K562 (cell line): ENCODE data around the gene EGFL7. TPM values are rescaled to one million over a fixed set of nuclear protein-coding genes. Genes with fewer than 3 reads are reported as not detected.

Experiments used
- ARID3A ChIP-seq: IDR thresholded peaks from 2 replicates; pipeline ENCODE4 v1.6.1; 2012; ENCODE audit warnings: low read depth, low read length, improper control_type of control experiment, borderline replicate concordance
- BRF2 ChIP-seq: IDR thresholded peaks from 3 replicates; pipeline ENCODE4 v1.6.1; 2011; ENCODE audit warnings: borderline replicate concordance, mild to moderate bottlenecking; ENCODE audit not compliant: insufficient read length, insufficient read depth
- GATA2 ChIP-seq: sonication (generic); formaldehyde crosslinking; IDR thresholded peaks from 2 replicates; pipeline ENCODE4 v1.4.0; 2020; ENCODE audit warnings: mild to moderate bottlenecking, missing genetic modification reagents
- LEF1 ChIP-seq: fragments of 450-650 bp; IDR thresholded peaks from 2 replicates; pipeline ENCODE4 v1.6.1; 2016; ENCODE audit warnings: mild to moderate bottlenecking
- MEIS2 ChIP-seq: fragments of 450-650 bp; IDR thresholded peaks from 2 replicates; pipeline ENCODE4 v1.6.1; 2014; ENCODE audit warnings: mild to moderate bottlenecking; ENCODE audit not compliant: partially characterized antibody
- NONO ChIP-seq, 2 experiments: fragments of 200-400 bp in 1 of 2; fragments of 450-650 bp in 1 of 2; formaldehyde crosslinking in 1 of 2; IDR thresholded peaks; 2 replicates each; pipeline ENCODE4 v1.6.1; 2017; ENCODE audit warnings: low read depth in 2 of 2, mild to moderate bottlenecking in 2 of 2, moderate library complexity in 2 of 2, low read length in 1 of 2
- PURB ChIP-seq: sonication (generic); formaldehyde crosslinking; IDR thresholded peaks from 2 replicates; pipeline ENCODE4 v1.9.0; 2021; ENCODE audit warnings: low read depth, mild to moderate bottlenecking, missing genetic modification reagents
- RBM15 ChIP-seq: fragments of 200-400 bp; formaldehyde crosslinking; IDR thresholded peaks from 2 replicates; pipeline ENCODE4 v1.6.1; 2018; ENCODE audit warnings: mild to moderate bottlenecking, low read length, moderate library complexity; ENCODE audit not compliant: insufficient read depth
- SLC30A9 ChIP-seq: fragments of 250-450 bp; sonication (Bioruptor Pico); IDR thresholded peaks from 2 replicates; pipeline ENCODE4 v1.8.0; 2022; ENCODE audit warnings: mild to moderate bottlenecking, moderate library complexity
- SNIP1 ChIP-seq: fragments of 450-650 bp; IDR thresholded peaks from 2 replicates; pipeline ENCODE4 v1.7.1; 2017; ENCODE audit warnings: low read depth, mild to moderate bottlenecking
- SRSF1 ChIP-seq: fragments of 200-400 bp; formaldehyde crosslinking; IDR thresholded peaks from 2 replicates; pipeline ENCODE4 v1.6.1; 2017; ENCODE audit warnings: mild to moderate bottlenecking, low read depth, low read length, moderate library complexity
- U2AF2 ChIP-seq: fragments of 200-400 bp; formaldehyde crosslinking; optimal IDR thresholded peaks from 2 replicates; pipeline ENCODE3; 2017; ENCODE audit warnings: low read depth, mild to moderate bottlenecking, low read length
- ZKSCAN1 ChIP-seq: fragments of 150-350 bp; IDR thresholded peaks from 2 replicates; pipeline ENCODE4 v1.6.1; 2016; ENCODE audit warnings: low read depth, low read length
- ZNF212 ChIP-seq: fragments of 450-650 bp; formaldehyde crosslinking; IDR thresholded peaks from 2 replicates; pipeline ENCODE4 v1.4.0; 2020; ENCODE audit warnings: mild to moderate bottlenecking
- ZNF274 ChIP-seq: IDR thresholded peaks from 2 replicates; pipeline ENCODE4 v1.6.1; 2011; ENCODE audit warnings: low read depth, mild to moderate bottlenecking, low read length, moderate library complexity, borderline replicate concordance
- ZNF408 ChIP-seq: fragments of 250-450 bp; sonication (Bioruptor Pico); IDR thresholded peaks from 2 replicates; pipeline ENCODE4 v1.4.0; 2020; ENCODE audit warnings: low read depth, mild to moderate bottlenecking, moderate library complexity
- polyA plus RNA-seq, 8 experiments: library from polyadenylated mRNA; depleted of rRNA in 4 of 8; stranded (reverse) in 5 of 8; unstranded in 3 of 8; fragments of >200 nt; fragmentation: Nextera tagmentation in 2 of 8; fragmentation: Illumina TruSeq in 1 of 8; extraction: Ambion mirVana in 2 of 8; extraction: Trizol in 1 of 8; gene quantifications; 2 replicates each; pipeline versions ENCODE4 v1.2.1 to v1.2.3, GENCODE V29; 2011 to 2014; ENCODE audit warnings: inconsistent platforms in 1 of 8, missing spikeins in 1 of 8
- total RNA-seq, 7 experiments: library from RNA; depleted of rRNA in 6 of 7; stranded (reverse); fragments of >200 nt in 6 of 7; fragmentation: Illumina TruSeq in 2 of 7; extraction: Trizol in 2 of 7; gene quantifications; 2 replicates each; pipeline versions ENCODE4 v1.2.1 to v1.2.3, GENCODE V29; 2011 to 2021; ENCODE audit warnings: low replicate concordance in 1 of 7
- TF ChIP-seq, protein P1 (sequence below): sonication (generic); formaldehyde crosslinking; IDR thresholded peaks from 2 replicates; pipeline ENCODE4 v1.8.0; 2022; ENCODE audit warnings: mild to moderate bottlenecking, low read depth, missing genetic modification reagents
- TF ChIP-seq, protein P2 (sequence below): fragments of 250-450 bp; sonication (Bioruptor Pico); IDR thresholded peaks from 2 replicates; pipeline ENCODE4 v1.4.0; 2020; ENCODE audit warnings: mild to moderate bottlenecking, moderate library complexity
- TF ChIP-seq, protein P3 (sequence below): fragments of 450-650 bp; IDR thresholded peaks from 2 replicates; pipeline ENCODE4 v1.6.1; 2016; ENCODE audit warnings: antibody characterized with exemption

Gene EGFL7
- total and polyA plus RNA-seq, 9 of the 15 experiments (the other 6 are each of a cell fraction or from before 2014, with no cell fraction given) = 1.5 to 286 (median 55.5) TPM

DNA sequence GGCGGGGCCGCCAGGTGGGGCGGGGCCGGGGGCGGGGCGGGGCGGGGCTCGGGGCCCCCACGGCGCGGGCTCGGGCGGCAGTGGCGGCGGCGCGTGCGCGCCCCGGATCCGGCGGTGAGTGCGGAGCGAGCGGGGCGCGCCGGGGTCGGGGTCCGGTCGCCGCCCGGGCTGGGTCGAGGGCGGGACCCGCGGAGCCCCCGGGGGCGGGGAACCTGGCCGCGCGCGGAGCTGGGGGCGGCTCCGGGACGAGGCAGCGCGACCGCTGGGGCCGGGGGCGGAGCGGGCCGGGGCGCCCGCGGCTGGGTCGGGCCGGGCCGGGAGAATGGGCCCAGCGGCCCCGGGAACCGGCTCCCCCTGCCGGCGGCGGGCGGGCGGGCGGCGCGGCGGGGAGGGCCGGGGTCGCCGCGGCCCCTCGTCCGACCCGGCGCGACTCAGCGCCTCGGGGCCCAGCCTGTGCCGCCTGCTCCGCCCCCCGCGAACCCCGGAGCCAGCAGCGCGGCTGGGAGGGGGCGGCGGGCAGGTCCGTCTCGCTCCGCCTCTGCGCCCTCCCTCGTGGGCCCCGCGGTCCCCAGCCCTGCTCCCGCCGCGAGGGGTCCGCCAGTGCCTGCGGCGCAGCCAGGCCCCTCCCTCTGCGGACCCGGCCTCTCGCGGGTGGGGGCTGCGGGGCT is 3.1 kb downstream of the EGFL7 start (continued):
- no peak for TF ChIP-seq ZNF274
- no peak for TF ChIP-seq RBM15
- no peak for TF ChIP-seq MEIS2
- no peak for TF ChIP-seq BRF2
- TF ChIP-seq SLC30A9 (CRISPR knock-in tag) = no peak
- no peak for TF ChIP-seq SNIP1
- TF ChIP-seq, protein P1, sequence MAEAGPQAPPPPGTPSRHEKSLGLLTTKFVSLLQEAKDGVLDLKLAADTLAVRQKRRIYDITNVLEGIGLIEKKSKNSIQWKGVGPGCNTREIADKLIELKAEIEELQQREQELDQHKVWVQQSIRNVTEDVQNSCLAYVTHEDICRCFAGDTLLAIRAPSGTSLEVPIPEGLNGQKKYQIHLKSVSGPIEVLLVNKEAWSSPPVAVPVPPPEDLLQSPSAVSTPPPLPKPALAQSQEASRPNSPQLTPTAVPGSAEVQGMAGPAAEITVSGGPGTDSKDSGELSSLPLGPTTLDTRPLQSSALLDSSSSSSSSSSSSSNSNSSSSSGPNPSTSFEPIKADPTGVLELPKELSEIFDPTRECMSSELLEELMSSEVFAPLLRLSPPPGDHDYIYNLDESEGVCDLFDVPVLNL (CRISPR knock-in tag) = no peak
- TF ChIP-seq NONO (IDR thresholded peaks at IDR 0.05; ENCODE audit: low read depth in 2 of 2, low read length in 1 of 2) = peak; percentile 60 to 80; a peak in 3 of 4 replicates
- no peak for TF ChIP-seq ZNF212 (CRISPR knock-in tag)
- no peak for TF ChIP-seq ARID3A
- TF ChIP-seq, protein P2, sequence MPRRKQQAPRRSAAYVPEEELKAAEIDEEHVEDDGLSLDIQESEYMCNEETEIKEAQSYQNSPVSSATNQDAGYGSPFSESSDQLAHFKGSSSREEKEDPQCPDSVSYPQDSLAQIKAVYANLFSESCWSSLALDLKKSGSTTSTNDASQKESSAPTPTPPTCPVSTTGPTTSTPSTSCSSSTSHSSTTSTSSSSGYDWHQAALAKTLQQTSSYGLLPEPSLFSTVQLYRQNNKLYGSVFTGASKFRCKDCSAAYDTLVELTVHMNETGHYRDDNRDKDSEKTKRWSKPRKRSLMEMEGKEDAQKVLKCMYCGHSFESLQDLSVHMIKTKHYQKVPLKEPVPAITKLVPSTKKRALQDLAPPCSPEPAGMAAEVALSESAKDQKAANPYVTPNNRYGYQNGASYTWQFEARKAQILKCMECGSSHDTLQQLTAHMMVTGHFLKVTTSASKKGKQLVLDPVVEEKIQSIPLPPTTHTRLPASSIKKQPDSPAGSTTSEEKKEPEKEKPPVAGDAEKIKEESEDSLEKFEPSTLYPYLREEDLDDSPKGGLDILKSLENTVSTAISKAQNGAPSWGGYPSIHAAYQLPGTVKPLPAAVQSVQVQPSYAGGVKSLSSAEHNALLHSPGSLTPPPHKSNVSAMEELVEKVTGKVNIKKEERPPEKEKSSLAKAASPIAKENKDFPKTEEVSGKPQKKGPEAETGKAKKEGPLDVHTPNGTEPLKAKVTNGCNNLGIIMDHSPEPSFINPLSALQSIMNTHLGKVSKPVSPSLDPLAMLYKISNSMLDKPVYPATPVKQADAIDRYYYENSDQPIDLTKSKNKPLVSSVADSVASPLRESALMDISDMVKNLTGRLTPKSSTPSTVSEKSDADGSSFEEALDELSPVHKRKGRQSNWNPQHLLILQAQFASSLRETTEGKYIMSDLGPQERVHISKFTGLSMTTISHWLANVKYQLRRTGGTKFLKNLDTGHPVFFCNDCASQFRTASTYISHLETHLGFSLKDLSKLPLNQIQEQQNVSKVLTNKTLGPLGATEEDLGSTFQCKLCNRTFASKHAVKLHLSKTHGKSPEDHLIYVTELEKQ = no peak
- no peak for TF ChIP-seq ZKSCAN1
- no peak for TF ChIP-seq SRSF1
- no peak for TF ChIP-seq U2AF2
- TF ChIP-seq LEF1 = no peak
- no peak for TF ChIP-seq GATA2
- TF ChIP-seq PURB (CRISPR knock-in tag) = no peak
- TF ChIP-seq, protein P3, sequence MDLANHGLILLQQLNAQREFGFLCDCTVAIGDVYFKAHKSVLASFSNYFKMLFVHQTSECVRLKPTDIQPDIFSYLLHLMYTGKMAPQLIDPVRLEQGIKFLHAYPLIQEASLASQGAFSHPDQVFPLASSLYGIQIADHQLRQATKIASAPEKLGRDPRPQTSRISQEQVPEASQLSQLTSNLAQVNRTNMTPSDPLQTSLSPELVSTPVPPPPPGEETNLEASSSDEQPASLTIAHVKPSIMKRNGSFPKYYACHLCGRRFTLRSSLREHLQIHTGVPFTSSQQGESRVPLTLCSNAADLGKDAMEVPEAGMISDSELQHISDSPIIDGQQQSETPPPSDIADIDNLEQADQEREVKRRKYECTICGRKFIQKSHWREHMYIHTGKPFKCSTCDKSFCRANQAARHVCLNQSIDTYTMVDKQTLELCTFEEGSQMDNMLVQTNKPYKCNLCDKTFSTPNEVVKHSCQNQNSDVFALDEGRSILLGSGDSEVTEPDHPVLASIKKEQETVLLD = no peak
- TF ChIP-seq ZNF408 (CRISPR knock-in tag) = no peak
